Breast epithelium (tissue), 4 donors: ENCODE results near the gene TICRR. TPM values are rescaled to one million over a fixed set of nuclear protein-coding genes. Genes with fewer than 3 reads are reported as not detected.
A peak's percentile ranks its signal among the peaks of the same experiment; 100 is the strongest.

Experiments used
- DNase-seq, 2 donors: peaks; one replicate each; pipeline ENCODE4 v3.0.0-alpha.2; 2019; ENCODE audit warnings: low spot score in 2 of 2
- H3K27ac ChIP-seq, 2 donors: fragments of 200-600 bp; sonication (generic) in 1 of 2; one replicate each; pipeline ENCODE4 v1.5.1; 2016 to 2019; ENCODE audit warnings: mild to moderate bottlenecking in 1 of 2
- H3K27me3 ChIP-seq, 2 donors: fragments of 200-600 bp; sonication (generic) in 1 of 2; one replicate each; pipeline versions ENCODE4 v1.5.1 to v1.6.0; 2017 to 2019; ENCODE audit warnings: control low read depth in 1 of 2, mild to moderate bottlenecking in 1 of 2
- H3K36me3 ChIP-seq: fragments of 200-600 bp; one replicate; pipeline ENCODE4 v1.5.1; 2019
- H3K4me1 ChIP-seq, 2 donors: fragments of 200-600 bp; sonication (generic); one replicate each; pipeline ENCODE4 v1.5.1; 2016 to 2019; ENCODE audit warnings: control low read depth in 1 of 2
- H3K4me3 ChIP-seq, 3 donors: fragments of 200-600 bp; sonication (generic); 1 replicate in 2 of 3; 2 replicates in 1 of 3; pipeline ENCODE4 v1.5.1; 2016 to 2019; ENCODE audit warnings: mild to moderate bottlenecking in 3 of 3, moderate library complexity in 2 of 3
- H3K9me3 ChIP-seq, 2 donors: fragments of 200-600 bp; sonication (generic) in 1 of 2; one replicate each; pipeline ENCODE4 v1.5.1; 2016 to 2019; ENCODE audit warnings: control low read depth in 1 of 2
- CTCF ChIP-seq, 3 donors: fragments of 450-650 bp; IDR thresholded peaks; one replicate each; pipeline ENCODE4 v1.5.1; 2016 to 2017; ENCODE audit warnings: antibody characterized with exemption in 3 of 3, mild to moderate bottlenecking in 3 of 3, moderate library complexity in 3 of 3
- POLR2A ChIP-seq: fragments of 450-650 bp; IDR thresholded peaks from one replicate; pipeline ENCODE4 v1.6.1; 2016; ENCODE audit warnings: antibody characterized with exemption, mild to moderate bottlenecking, moderate library complexity
- POLR2AphosphoS5 ChIP-seq, 3 donors: sonication (generic); formaldehyde crosslinking; IDR thresholded peaks; one replicate each; pipeline ENCODE4 v1.6.1; 2017; ENCODE audit warnings: antibody characterized with exemption in 3 of 3
- intact Hi-C: fragments of 100-400 bp; cut with DNase I; formaldehyde crosslinking; loops from one replicate; pipeline ENCODE4 v1.15.1; 2023; ENCODE audit warnings: low total_unique reads
- total RNA-seq, 3 donors: library from RNA; depleted of rRNA; stranded (reverse); fragments of >200 nt; gene quantifications; one replicate each; pipeline ENCODE4 v1.1.0, GENCODE V29; 2016

The TICRR gene
- total RNA-seq, 3 donors from 2014 or later = 0.15 to 0.16 TPM; not detected in 1

- intact Hi-C loops = loop anchor here (10.0 kb wide), 1 partner anchor 108 kb away; the partner anchor contains the start of gene MESP1
- no peak overlapping the region for H3K4me3 ChIP-seq
- DNase-seq = no peak
- H3K27ac ChIP-seq = no peak overlapping the region
- no peaks in the 10 kb centered on the region for H3K27me3 ChIP-seq
- H3K4me1 ChIP-seq = no peaks in the 10 kb centered on the region
- no peaks in the 10 kb centered on the region for H3K9me3 ChIP-seq
- H3K36me3 ChIP-seq = no peaks in the 10 kb centered on the region
- TF ChIP-seq POLR2A (no peak), POLR2AphosphoS5 (IDR thresholded peaks at IDR 0.05) (no peak), CTCF (IDR thresholded peaks at IDR 0.05) (no peak)
Measured at GRCh38 chr15:89646416-89647141, 71.3 kb downstream of the TICRR start.

- intact Hi-C loops = loop anchor here (10.0 kb wide), 1 partner anchor 107 kb away; the partner anchor contains the start of gene MESP1
- H3K36me3 ChIP-seq = no peaks in the 10 kb centered on the region
Measured at GRCh38 chr15:89647191-89647851, 72.1 kb downstream of the TICRR start.

GRCh38 chr15:89648106-89649012 is 73.1 kb downstream of the TICRR start:
- Histone ChIP-seq H3K9me3 (no peaks in the 10 kb centered on the region), H3K4me1 (no peaks in the 10 kb centered on the region), H3K27ac (no peak overlapping the region), H3K27me3 (no peaks in the 10 kb centered on the region), H3K36me3 (no peaks in the 10 kb centered on the region), H3K4me3 (no peak overlapping the region)
- TF ChIP-seq CTCF (IDR thresholded peaks at IDR 0.05) (no peak), POLR2A (no peak)
- intact Hi-C loops = loop anchor here (10.0 kb wide), 1 partner anchor 106 kb away; the partner anchor contains the start of gene MESP1
- no peak for DNase-seq

More at GRCh38 chr15:89647191-89647851, 72.1 kb downstream of the TICRR start:
- peak; percentile 56 to 78 for DNase-seq
- H3K9me3 ChIP-seq = no peaks in the 10 kb centered on the region
- H3K27me3 ChIP-seq = no peaks in the 10 kb centered on the region
- H3K4me3 ChIP-seq = no peak overlapping the region
- TF ChIP-seq CTCF (IDR thresholded peaks at IDR 0.05) (peak in 2 of 3 donors; percentile 69 to 79), POLR2AphosphoS5 (IDR thresholded peaks at IDR 0.05) (no peak)
- no peaks in the 10 kb centered on the region for H3K4me1 ChIP-seq
- no peak overlapping the region for H3K27ac ChIP-seq

GRCh38 chr15:89649013-89649625 is 73.8 kb downstream of the TICRR start:
- H3K4me1 ChIP-seq = no peaks in the 10 kb centered on the region
- H3K27me3 ChIP-seq = no peaks in the 10 kb centered on the region
- no peak for DNase-seq
- H3K36me3 ChIP-seq = no peaks in the 10 kb centered on the region
- no peak overlapping the region for H3K4me3 ChIP-seq
- no peak overlapping the region for H3K27ac ChIP-seq
- no peak for TF ChIP-seq POLR2A
- TF ChIP-seq CTCF (IDR thresholded peaks at IDR 0.05) = no peak
- TF ChIP-seq POLR2AphosphoS5 (IDR thresholded peaks at IDR 0.05) = no peak
- H3K9me3 ChIP-seq = no peaks in the 10 kb centered on the region
- intact Hi-C loops = loop anchor here (10.0 kb wide), 1 partner anchor 106 kb away; the partner anchor contains the start of gene MESP1
